Naive thymus-derived CD4-positive, alpha-beta T cell (primary cell): ENCODE data around the gene CDH23. TPM values are rescaled to one million over a fixed set of nuclear protein-coding genes. Genes with fewer than 3 reads are reported as not detected.
A peak's percentile ranks its signal among the peaks of the same experiment; 100 is the strongest.

ENCODE experiments used
- ATAC-seq: fragments of 150-1000 bp; cut with Tn5 transposase; 2 replicates; pipeline ENCODE4 v1.10.0; 2021; ENCODE audit warnings: mild to moderate bottlenecking, moderate library complexity
- CTCF ChIA-PET: fragments of 350-600 bp; sonication (Branson Sonifier 250); formaldehyde crosslinking; loops from one replicate; lab custom pipeline; 2021; ENCODE audit warnings: antibody characterized with exemption; lab: Charles Lee
- POLR2A ChIA-PET: fragments of 350-600 bp; sonication (Branson Sonifier 250); formaldehyde crosslinking; loops from one replicate; lab custom pipeline; 2021; ENCODE audit warnings: antibody characterized with exemption, inconsistent platforms; lab: Charles Lee
- DNase-seq, 9 donors: peaks; one replicate each; pipeline versions ENCODE4 v3.0.0 to v3.0.0-alpha.2; 2020 to 2022; ENCODE audit warnings: mixed read lengths in 1 of 9
- H3K27ac ChIP-seq: one replicate; pipeline ENCODE4 v1.7.0; 2013; ENCODE audit warnings: mild to moderate bottlenecking, low read depth, low read length, moderate library complexity
- H3K27me3 ChIP-seq, 2 donors: one replicate each; pipeline ENCODE4 v1.7.0; 2013; ENCODE audit warnings: low read length in 2 of 2, mild to moderate bottlenecking in 2 of 2, moderate library complexity in 2 of 2; ENCODE audit not compliant: control insufficient read depth in 2 of 2, insufficient read depth in 2 of 2
- H3K36me3 ChIP-seq, 3 experiments: 1 replicate in 2 of 3; 2 replicates in 1 of 3; pipeline ENCODE4 v1.7.0; 2013; ENCODE audit warnings: low read length in 3 of 3, mild to moderate bottlenecking in 3 of 3, moderate library complexity in 1 of 3; ENCODE audit not compliant: insufficient read depth in 3 of 3, control insufficient read depth in 2 of 3
- H3K4me1 ChIP-seq, 2 donors: one replicate each; pipeline ENCODE4 v1.7.0; 2013; ENCODE audit warnings: low read length in 2 of 2, mild to moderate bottlenecking in 2 of 2, moderate library complexity in 1 of 2; ENCODE audit not compliant: control insufficient read depth in 2 of 2, insufficient read depth in 2 of 2
- H3K4me3 ChIP-seq: 2 replicates; pipeline ENCODE4 v1.7.0; 2013; ENCODE audit warnings: mild to moderate bottlenecking, low read length
- H3K9me3 ChIP-seq, 3 experiments: 1 replicate in 2 of 3; 2 replicates in 1 of 3; pipeline ENCODE4 v1.7.0; 2013; ENCODE audit warnings: low read length in 3 of 3; ENCODE audit not compliant: control insufficient read depth in 2 of 3
- H3K27ac Mint-ChIP-seq, 9 donors: one replicate each; pipeline ENCODE4 v1.8.0; 2020 to 2022; ENCODE audit warnings: mixed read lengths in 9 of 9, mild to moderate bottlenecking in 8 of 9, moderate library complexity in 5 of 9, inconsistent platforms in 2 of 9
- H3K27me3 Mint-ChIP-seq, 5 donors: one replicate each; pipeline ENCODE4 v1.8.0; 2021 to 2022; ENCODE audit warnings: mixed read lengths in 5 of 5, mild to moderate bottlenecking in 1 of 5
- H3K36me3 Mint-ChIP-seq, 5 donors: one replicate each; pipeline ENCODE4 v1.8.0; 2020 to 2022; ENCODE audit warnings: mixed read lengths in 5 of 5, mild to moderate bottlenecking in 3 of 5, inconsistent platforms in 1 of 5
- H3K4me1 Mint-ChIP-seq, 7 donors: one replicate each; pipeline ENCODE4 v1.8.0; 2020 to 2022; ENCODE audit warnings: mixed read lengths in 7 of 7, mild to moderate bottlenecking in 3 of 7, inconsistent platforms in 1 of 7
- H3K4me3 Mint-ChIP-seq, 10 donors: one replicate each; pipeline ENCODE4 v1.8.0; 2020 to 2022; ENCODE audit warnings: mild to moderate bottlenecking in 10 of 10, mixed read lengths in 10 of 10, moderate library complexity in 6 of 10, inconsistent platforms in 2 of 10
- H3K9me3 Mint-ChIP-seq, 11 donors: one replicate each; pipeline ENCODE4 v1.8.0; 2020 to 2022; ENCODE audit warnings: mixed read lengths in 11 of 11, mild to moderate bottlenecking in 4 of 11, inconsistent platforms in 1 of 11, moderate library complexity in 1 of 11
- intact Hi-C, 2 donors: fragments of 100-400 bp; cut with micrococcal nuclease; formaldehyde crosslinking; loops; one replicate each; pipeline ENCODE4 v1.15.1; 2023
- polyA plus RNA-seq, 2 donors: library from polyadenylated mRNA; unstranded; fragments of 300-500 nt; fragmentation: Illumina TruSeq; gene quantifications; one replicate each; pipeline ENCODE4 v1.2.3, GENCODE V29; 2021
- total RNA-seq, 6 experiments: library from RNA in 5 of 6; stranded (reverse) in 5 of 6; gene quantifications; 1 replicate in 5 of 6; 2 replicates in 1 of 6; pipeline ENCODE4 v1.2.3 and lab custom pipeline; 2021 to 2026

CDH23 gene
- total and polyA plus RNA-seq, 7 experiments from 2014 or later = 1.1 to 18.3 (median 7.9) TPM

DNA sequence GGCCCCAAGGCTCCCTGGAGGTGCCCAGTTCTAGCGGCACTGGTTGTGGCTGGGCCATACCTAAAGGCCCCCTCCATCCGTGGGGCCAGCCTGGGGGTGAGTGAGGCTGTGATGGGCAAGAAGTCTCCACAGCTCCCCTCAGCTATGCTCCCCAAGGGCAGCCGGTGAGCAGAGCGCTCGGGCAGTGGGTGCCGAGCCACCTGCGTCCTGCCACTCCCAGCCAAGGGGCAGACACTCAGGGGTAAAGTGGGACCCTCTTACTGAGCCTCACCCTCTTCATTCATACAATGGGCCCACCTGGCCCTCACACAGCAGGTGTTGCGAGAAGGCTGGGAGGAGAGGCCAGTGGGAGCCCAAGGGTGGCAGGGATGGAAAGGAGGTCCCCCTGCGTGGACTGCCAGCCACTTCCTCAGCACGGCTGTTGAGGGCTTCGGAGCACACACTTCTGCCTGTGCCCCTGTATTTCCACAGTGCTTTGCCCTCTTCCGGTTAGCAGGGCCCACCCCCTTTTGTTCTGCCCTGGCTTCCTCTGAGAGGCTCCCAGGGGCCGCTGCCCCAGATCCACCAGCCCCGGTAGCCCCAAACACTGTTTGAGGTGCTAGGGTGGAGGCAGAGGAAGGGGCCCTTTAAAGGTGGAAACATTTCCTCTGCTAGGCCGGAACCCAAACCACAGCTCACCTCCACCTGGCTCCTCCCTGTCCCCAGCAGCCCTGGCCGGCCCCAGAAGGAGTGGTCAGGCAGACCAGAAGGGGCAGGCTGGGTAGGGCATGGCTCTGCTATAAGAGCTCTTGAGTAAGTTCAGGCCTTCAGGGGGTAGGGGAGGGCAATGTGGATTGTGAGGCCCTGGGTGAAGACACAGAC, 339.2 kb downstream of the CDH23 start:
- H3K4me3 ChIP-seq = peak overlapping the region; percentile 52
- intact Hi-C loops = loop anchor here (1.0 to 10.0 kb wide), 3 partner anchors 9 to 349 kb away; partner anchors contain the start of gene SPOCK2 (in 1 of the 2)
- ChIA-PET CTCF (interaction anchor here (0.7 to 4.0 kb wide), 10 partner anchors 8 to 39 kb away, joined by 3 to 23 read pairs (median 6); partner anchors contain the start of gene VSIR), POLR2A (interaction anchor here (0.7 to 26.0 kb wide), 7 partner anchors 8 to 39 kb away, joined by 3 to 863 read pairs (median 32); partner anchors contain the start of genes C10orf105 and VSIR)
- no peaks in the 10 kb centered on the region for H3K27me3 ChIP-seq
- Mint-ChIP-seq H3K4me1 (peaks cover 78 to 100% (median 93%) of the 10 kb centered on the region in 7 donors), H3K27me3 (no peaks in the 10 kb centered on the region), H3K9me3 (no peaks in the 10 kb centered on the region), H3K36me3 (no peaks in the 10 kb centered on the region), H3K27ac (peak overlapping the region; percentile 90 to 98 (median 95)), H3K4me3 (peak overlapping the region; percentile 13 to 83 (median 54))
- peak in 8 of 9 donors; percentile 53 to 78 (median 68) for DNase-seq
- no peaks in the 10 kb centered on the region for H3K9me3 ChIP-seq
- H3K36me3 ChIP-seq = no peaks in the 10 kb centered on the region
- H3K4me1 ChIP-seq = peaks cover 85 to 97% of the 10 kb centered on the region in 2 donors
- H3K27ac ChIP-seq = peak overlapping the region; percentile 73
- ATAC-seq = peak; percentile 84

DNA sequence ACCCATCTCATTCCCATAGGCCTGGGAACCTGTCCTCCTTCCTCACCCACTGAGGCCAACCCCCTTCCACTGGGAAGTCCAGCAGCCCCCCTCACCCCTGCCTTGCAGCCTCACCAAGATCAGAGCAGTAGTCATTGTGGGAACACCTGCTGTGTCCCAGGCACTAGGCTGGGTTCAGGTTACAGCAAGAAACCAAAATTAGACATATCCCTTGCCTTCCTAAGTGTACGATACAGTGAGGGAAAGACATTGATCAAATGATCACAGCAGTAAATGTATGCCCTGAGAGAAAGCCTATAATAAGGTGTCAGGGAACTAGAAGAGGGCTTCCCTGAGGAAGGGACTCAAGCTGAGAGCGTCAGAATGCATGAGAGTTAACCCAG, 339.8 kb downstream of the CDH23 start:
- POLR2A ChIA-PET = interaction anchor here (4.4 to 26.0 kb wide), 4 partner anchors 11 to 30 kb away, joined by 32 to 863 read pairs (median 300); partner anchors contain the start of genes C10orf105 and VSIR
- H3K4me1 ChIP-seq = peaks cover 85 to 97% of the 10 kb centered on the region in 2 donors
- no peaks in the 10 kb centered on the region for H3K36me3 ChIP-seq
- no peaks in the 10 kb centered on the region for H3K9me3 ChIP-seq
- H3K27ac Mint-ChIP-seq = peak overlapping the region; percentile 90 to 98 (median 95)
- H3K9me3 Mint-ChIP-seq = no peaks in the 10 kb centered on the region
- DNase-seq (no peak), ATAC-seq (peak; percentile 16)
- intact Hi-C loops = loop anchor here (1.0 to 10.0 kb wide), 3 partner anchors 9 to 348 kb away; partner anchors contain the start of gene SPOCK2 (in 1 of the 2)
- CTCF ChIA-PET = interaction anchor here (0.5 to 4.0 kb wide), 8 partner anchors 9 to 40 kb away, joined by 3 to 23 read pairs (median 6); partner anchors contain the start of gene VSIR
- H3K4me3 Mint-ChIP-seq = peak overlapping the region; percentile 13 to 83 (median 54)
- H3K36me3 Mint-ChIP-seq = peaks cover 0 to 1% (median 0%) of the 10 kb centered on the region in 5 donors
- H3K27ac ChIP-seq = peak overlapping the region; percentile 73
- no peaks in the 10 kb centered on the region for H3K27me3 ChIP-seq
- no peaks in the 10 kb centered on the region for H3K27me3 Mint-ChIP-seq
- H3K4me3 ChIP-seq = peak overlapping the region; percentile 23
- H3K4me1 Mint-ChIP-seq = peaks cover 79 to 100% (median 93%) of the 10 kb centered on the region in 7 donors

DNA sequence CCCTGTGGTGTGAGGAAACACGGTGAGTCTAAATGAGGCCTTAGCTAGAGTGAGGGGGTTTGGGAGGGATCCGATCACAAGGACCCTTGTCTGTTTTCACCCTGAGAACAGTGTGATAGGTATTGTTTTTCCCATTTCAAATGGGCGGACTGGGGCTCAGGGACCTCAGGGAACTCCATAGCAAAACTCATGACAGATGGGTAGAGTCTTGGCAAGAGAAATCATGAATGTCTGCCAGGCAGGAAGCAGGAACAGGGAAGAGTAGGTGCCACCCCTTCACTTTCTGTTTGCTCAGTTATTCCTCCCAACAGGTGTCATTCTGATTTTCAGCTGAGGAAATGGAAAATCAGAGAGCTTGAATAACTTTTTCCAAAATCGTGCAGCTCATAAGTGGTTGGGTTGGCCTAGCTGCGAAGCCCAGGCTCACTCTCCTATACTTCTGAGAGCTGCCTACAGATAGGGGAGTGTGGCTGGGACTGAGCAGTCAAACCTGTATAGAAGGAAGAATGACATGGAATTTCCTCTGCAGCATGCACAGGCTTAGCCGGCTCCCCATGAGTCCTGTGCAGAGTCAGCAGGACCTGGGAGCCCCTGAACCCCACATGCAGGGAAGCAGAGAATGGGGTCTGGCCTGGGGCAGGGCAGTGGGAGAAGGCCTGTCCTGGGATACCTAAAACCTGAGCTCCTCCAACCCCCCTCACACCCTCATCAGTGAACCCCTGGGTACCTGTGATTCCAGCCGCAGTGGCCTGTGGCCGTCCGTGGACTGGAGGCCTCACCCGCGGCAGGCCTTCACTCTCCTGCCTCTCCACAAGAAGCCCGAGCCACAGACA, 340.5 kb downstream of the CDH23 start:
- H3K36me3 ChIP-seq = no peaks in the 10 kb centered on the region
- Mint-ChIP-seq H3K9me3 (no peaks in the 10 kb centered on the region), H3K27ac (peak overlapping the region; percentile 90 to 98 (median 95)), H3K27me3 (no peaks in the 10 kb centered on the region), H3K36me3 (peaks cover 0 to 4% (median 0%) of the 10 kb centered on the region in 5 donors), H3K4me3 (peak overlapping the region; percentile 21 to 83 (median 62)), H3K4me1 (peaks cover 78 to 100% (median 93%) of the 10 kb centered on the region in 7 donors)
- no peaks in the 10 kb centered on the region for H3K27me3 ChIP-seq
- POLR2A ChIA-PET = interaction anchor here (4.4 to 26.0 kb wide), 4 partner anchors 10 to 29 kb away, joined by 32 to 863 read pairs (median 300); partner anchors contain the start of genes C10orf105 and VSIR
- no peak overlapping the region for H3K4me3 ChIP-seq
- H3K4me1 ChIP-seq = peaks cover 85 to 97% of the 10 kb centered on the region in 2 donors
- peak overlapping the region; percentile 73 for H3K27ac ChIP-seq
- H3K9me3 ChIP-seq = no peaks in the 10 kb centered on the region
- CTCF ChIA-PET = interaction anchor here (0.5 to 4.0 kb wide), 8 partner anchors 9 to 41 kb away, joined by 3 to 23 read pairs (median 6); partner anchors contain the start of gene VSIR
- DNase-seq (no peak), ATAC-seq (no peak)
- intact Hi-C loops = loop anchor here in 1 of 2 donors (10.0 kb wide), 1 partner anchor 348 kb away; the partner anchor contains the start of gene SPOCK2

DNA sequence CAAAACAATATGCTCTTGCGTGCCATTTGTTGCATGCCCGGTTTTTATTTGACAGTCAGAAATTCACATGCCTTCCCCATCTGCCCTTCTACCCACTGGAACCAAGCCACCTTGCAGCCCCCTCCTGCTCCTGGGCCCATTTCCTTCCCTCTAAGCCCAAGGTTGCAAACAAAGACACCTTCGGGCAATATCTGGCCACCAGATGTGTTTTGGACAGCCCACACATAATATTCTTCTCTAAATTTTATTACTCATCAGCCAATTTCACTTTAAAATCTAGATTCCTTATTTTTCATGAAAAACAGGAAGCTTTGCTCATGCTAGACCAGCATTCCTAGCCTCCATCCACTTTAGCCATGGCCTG, 341.1 kb downstream of the CDH23 start:
- H3K27me3 Mint-ChIP-seq = no peaks in the 10 kb centered on the region
- Histone ChIP-seq H3K36me3 (no peaks in the 10 kb centered on the region), H3K27ac (peak overlapping the region; percentile 73), H3K4me1 (peaks cover 85 to 97% of the 10 kb centered on the region in 2 donors), H3K9me3 (no peaks in the 10 kb centered on the region), H3K4me3 (no peak overlapping the region), H3K27me3 (no peaks in the 10 kb centered on the region)
- peak overlapping the region; percentile 90 to 98 (median 95) for H3K27ac Mint-ChIP-seq
- no peaks in the 10 kb centered on the region for H3K9me3 Mint-ChIP-seq
- DNase-seq (no peak), ATAC-seq (no peak)
- CTCF ChIA-PET = interaction anchor here (0.7 to 4.0 kb wide), 7 partner anchors 8 to 41 kb away, joined by 3 to 23 read pairs (median 5); partner anchors contain the start of gene VSIR
- peak overlapping the region in 9 of 10 donors; percentile 17 to 76 (median 47) for H3K4me3 Mint-ChIP-seq
- POLR2A ChIA-PET = interaction anchor here (4.4 to 26.0 kb wide), 4 partner anchors 10 to 29 kb away, joined by 32 to 863 read pairs (median 300); partner anchors contain the start of genes C10orf105 and VSIR
- H3K4me1 Mint-ChIP-seq = peaks cover 78 to 100% (median 93%) of the 10 kb centered on the region in 7 donors
- peaks cover 0 to 10% (median 0%) of the 10 kb centered on the region in 5 donors for H3K36me3 Mint-ChIP-seq
- intact Hi-C loops = loop anchor here in 1 of 2 donors (10.0 kb wide), 1 partner anchor 347 kb away; the partner anchor contains the start of gene SPOCK2

DNA sequence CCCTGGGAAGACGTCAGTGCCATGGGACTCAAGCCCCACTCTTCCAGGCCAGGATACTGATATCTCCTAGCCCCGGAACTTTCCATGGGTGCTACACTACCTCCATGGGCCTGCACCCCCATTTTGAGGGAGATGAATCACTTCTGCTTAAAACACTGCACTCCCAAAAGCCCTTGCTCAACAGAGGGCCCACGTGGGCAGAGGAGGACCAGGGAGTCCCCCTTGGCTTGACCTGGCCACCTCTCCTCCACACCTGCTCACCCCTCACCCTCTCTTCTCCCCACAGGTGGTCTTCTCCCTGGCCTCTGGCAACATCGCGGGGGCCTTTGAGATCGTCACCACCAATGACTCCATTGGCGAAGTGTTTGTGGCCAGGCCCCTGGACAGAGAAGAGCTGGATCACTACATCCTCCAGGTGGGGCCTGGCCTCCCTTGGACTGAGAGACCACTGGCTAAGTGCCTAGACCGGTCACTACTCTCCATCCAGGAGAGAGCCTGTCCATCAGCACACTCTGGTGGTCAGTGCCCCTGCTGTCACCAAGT, 342.7 kb downstream of the CDH23 start:
- Histone ChIP-seq H3K9me3 (no peaks in the 10 kb centered on the region), H3K27me3 (no peaks in the 10 kb centered on the region), H3K4me3 (no peak overlapping the region), H3K36me3 (no peaks in the 10 kb centered on the region), H3K27ac (peak overlapping the region; percentile 38), H3K4me1 (peaks cover 85 to 97% of the 10 kb centered on the region in 2 donors)
- intact Hi-C loops = loop anchor here in 1 of 2 donors (10.0 kb wide), 1 partner anchor 345 kb away; the partner anchor contains the start of gene SPOCK2
- Mint-ChIP-seq H3K4me3 (peak overlapping the region in 9 of 10 donors; percentile 13 to 90 (median 69)), H3K27ac (peak overlapping the region; percentile 81 to 99 (median 96)), H3K27me3 (no peaks in the 10 kb centered on the region), H3K4me1 (peaks cover 75 to 100% (median 95%) of the 10 kb centered on the region in 7 donors), H3K36me3 (peaks cover 0 to 14% (median 0%) of the 10 kb centered on the region in 5 donors), H3K9me3 (no peaks in the 10 kb centered on the region)
- ChIA-PET POLR2A (interaction anchor here (2.6 to 26.0 kb wide), 4 partner anchors 9 to 27 kb away, joined by 13 to 863 read pairs (median 276); partner anchors contain the start of genes C10orf105 and VSIR), CTCF (interaction anchor here (0.9 to 1.1 kb wide), 2 partner anchors 9 to 31 kb away, joined by 3 to 4 read pairs; no protein-coding TSS in a partner anchor)
- no peak for ATAC-seq
- DNase-seq = no peak
